Neural cell (in vitro differentiated cells): Measurements from ENCODE around the gene IPO11. TPM values are rescaled to one million over a fixed set of nuclear protein-coding genes. Genes with fewer than 3 reads are reported as not detected.

Experiments used
- H2AFZ ChIP-seq: fragments of 200-600, 300-800 bp; sonication (generic), shearing (Covaris generic); 2 replicates; pipeline ENCODE4 v1.6.0; 2014; ENCODE audit warnings: low read depth, mild to moderate bottlenecking, antibody characterized with exemption, low read length, moderate library complexity
- H3F3A ChIP-seq: fragments of 200-600 bp; shearing (Covaris generic); 2 replicates; pipeline ENCODE4 v1.6.1; 2016; ENCODE audit warnings: mild to moderate bottlenecking, moderate library complexity, mixed read lengths, antibody characterized with exemption, low read length; ENCODE audit not compliant: insufficient read depth, poor library complexity, severe bottlenecking
- H3K27ac ChIP-seq: fragments of 200-600, 300-800 bp; sonication (generic), shearing (Covaris generic); 2 replicates; pipeline ENCODE4 v1.5.1; 2014; ENCODE audit warnings: mild to moderate bottlenecking, low read length, moderate library complexity
- H3K27me3 ChIP-seq: fragments of 300-800, 200-600 bp; sonication (generic), shearing (Covaris generic); 2 replicates; pipeline ENCODE4 v1.6.0; 2014; ENCODE audit warnings: mild to moderate bottlenecking, low read depth, low read length, moderate library complexity; ENCODE audit not compliant: insufficient read depth
- H3K36me3 ChIP-seq: fragments of 300-800, 200-600 bp; sonication (generic), shearing (Covaris generic); 2 replicates; pipeline ENCODE4 v1.5.1; 2014; ENCODE audit warnings: mild to moderate bottlenecking, antibody characterized with exemption, low read length, moderate library complexity; ENCODE audit not compliant: insufficient read depth
- H3K4me2 ChIP-seq: fragments of 300-800, 200-600 bp; sonication (generic), shearing (Covaris generic); 2 replicates; pipeline ENCODE4 v1.6.0; 2014; ENCODE audit warnings: mild to moderate bottlenecking, low read length
- H3K4me3 ChIP-seq: fragments of 300-800, 200-600 bp; sonication (generic), shearing (Covaris generic); 2 replicates; pipeline ENCODE4 v1.5.1; 2014; ENCODE audit warnings: mild to moderate bottlenecking, low read length, moderate library complexity
- H3K79me2 ChIP-seq: fragments of 200-600 bp; shearing (Covaris generic); replicated peaks from 2 replicates; pipeline ENCODE4 v1.6.0; 2014; ENCODE audit warnings: mild to moderate bottlenecking, low read length, moderate library complexity; ENCODE audit not compliant: insufficient read depth
- H3K9ac ChIP-seq: fragments of 300-800, 200-600 bp; sonication (generic), shearing (Covaris generic); 2 replicates; pipeline ENCODE4 v1.6.1; 2016; ENCODE audit warnings: mild to moderate bottlenecking, low read length, mixed read lengths
- H3K9me2 ChIP-seq: fragments of 200-600 bp; shearing (Covaris generic); 2 replicates; pipeline ENCODE4 v1.6.1; 2016; ENCODE audit warnings: mild to moderate bottlenecking, low read length, mixed read lengths; ENCODE audit not compliant: insufficient read depth
- H3K9me3 ChIP-seq: fragments of 200-600, 300-800 bp; sonication (generic), shearing (Covaris generic); 2 replicates; pipeline ENCODE4 v1.6.1; 2016; ENCODE audit warnings: mild to moderate bottlenecking, mixed run types, low read length, moderate library complexity, mixed read lengths
- H4K20me1 ChIP-seq: fragments of 200-600 bp; shearing (Covaris generic); 2 replicates; pipeline ENCODE4 v1.6.1; 2016; ENCODE audit warnings: mild to moderate bottlenecking, mixed run types; ENCODE audit not compliant: insufficient read depth
- CTCF ChIP-seq: fragments of 450-650 bp; IDR thresholded peaks from 2 replicates; pipeline ENCODE4 v1.5.1; 2014; ENCODE audit warnings: antibody characterized with exemption, mild to moderate bottlenecking, moderate library complexity; ENCODE audit not compliant: poor library complexity, severe bottlenecking
- EP300 ChIP-seq: fragments of 450-650 bp; conservative IDR thresholded peaks from 2 replicates; pipeline ENCODE4 v1.6.1; 2014; ENCODE audit warnings: antibody characterized with exemption, mild to moderate bottlenecking, moderate library complexity; ENCODE audit not compliant: poor library complexity, severe bottlenecking
- EZH2 ChIP-seq: fragments of 200-600, 300-800 bp; shearing (Covaris generic), sonication (generic); IDR thresholded peaks from 2 replicates; pipeline ENCODE4 v1.6.1; 2014; ENCODE audit warnings: antibody characterized with exemption, low read length, borderline replicate concordance, mild to moderate bottlenecking; ENCODE audit not compliant: insufficient read depth, poor library complexity, severe bottlenecking
- MXI1 ChIP-seq: fragments of 450-650 bp; conservative IDR thresholded peaks from 2 replicates; pipeline ENCODE4 v1.6.1; 2014; ENCODE audit warnings: antibody characterized with exemption, mild to moderate bottlenecking; ENCODE audit not compliant: poor library complexity, severe bottlenecking
- POLR2AphosphoS5 ChIP-seq: IDR thresholded peaks from 2 replicates; pipeline ENCODE4 v1.6.1; 2012
- RAD21 ChIP-seq: fragments of 450-650 bp; conservative IDR thresholded peaks from 2 replicates; pipeline ENCODE4 v1.6.1; 2014; ENCODE audit warnings: antibody characterized with exemption, mild to moderate bottlenecking, moderate library complexity
- SMC3 ChIP-seq: fragments of 450-650 bp; conservative IDR thresholded peaks from 2 replicates; pipeline ENCODE4 v1.6.1; 2014; ENCODE audit warnings: antibody characterized with exemption, mild to moderate bottlenecking, moderate library complexity; ENCODE audit not compliant: poor library complexity
- TAF1 ChIP-seq: IDR thresholded peaks from 2 replicates; pipeline ENCODE4 v1.6.1; 2012; ENCODE audit warnings: low read depth
- polyA plus RNA-seq: library from polyadenylated mRNA; depleted of rRNA; stranded (reverse); fragments of >200 nt; gene quantifications from 2 replicates; pipeline ENCODE4 v1.2.3, GENCODE V29; 2014
- TF ChIP-seq, protein P1 (sequence below): IDR thresholded peaks from 2 replicates; pipeline ENCODE4 v1.6.1; 2012; ENCODE audit warnings: borderline replicate concordance

IPO11 gene
- polyA plus RNA-seq, 1 donor from 2014 or later: 12.5 TPM

DNA sequence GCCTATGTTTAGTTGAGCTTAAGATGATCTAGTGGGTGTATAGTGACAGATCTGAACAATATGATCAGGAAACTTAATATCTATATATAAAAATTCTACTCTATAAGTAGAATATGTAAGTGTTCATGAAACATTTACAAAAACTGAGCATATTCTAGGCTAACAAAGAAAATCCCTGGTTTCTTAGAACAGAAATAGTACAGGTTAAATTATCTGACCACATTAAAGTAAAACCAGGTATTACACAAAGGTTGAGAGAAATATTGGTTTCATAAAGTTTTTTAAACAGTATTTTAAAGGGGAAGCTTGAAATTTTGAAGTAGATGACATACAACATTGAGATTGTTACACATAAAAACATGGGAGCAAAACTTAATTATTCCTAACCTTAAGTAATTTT is 205.4 kb downstream of the IPO11 start:
- TF ChIP-seq TAF1 (no peak), RAD21 (no peak), CTCF (no peak), POLR2AphosphoS5 (no peak), EZH2 (no peak), MXI1 (no peak), SMC3 (no peak), EP300 (no peak)
- TF ChIP-seq, protein P1, sequence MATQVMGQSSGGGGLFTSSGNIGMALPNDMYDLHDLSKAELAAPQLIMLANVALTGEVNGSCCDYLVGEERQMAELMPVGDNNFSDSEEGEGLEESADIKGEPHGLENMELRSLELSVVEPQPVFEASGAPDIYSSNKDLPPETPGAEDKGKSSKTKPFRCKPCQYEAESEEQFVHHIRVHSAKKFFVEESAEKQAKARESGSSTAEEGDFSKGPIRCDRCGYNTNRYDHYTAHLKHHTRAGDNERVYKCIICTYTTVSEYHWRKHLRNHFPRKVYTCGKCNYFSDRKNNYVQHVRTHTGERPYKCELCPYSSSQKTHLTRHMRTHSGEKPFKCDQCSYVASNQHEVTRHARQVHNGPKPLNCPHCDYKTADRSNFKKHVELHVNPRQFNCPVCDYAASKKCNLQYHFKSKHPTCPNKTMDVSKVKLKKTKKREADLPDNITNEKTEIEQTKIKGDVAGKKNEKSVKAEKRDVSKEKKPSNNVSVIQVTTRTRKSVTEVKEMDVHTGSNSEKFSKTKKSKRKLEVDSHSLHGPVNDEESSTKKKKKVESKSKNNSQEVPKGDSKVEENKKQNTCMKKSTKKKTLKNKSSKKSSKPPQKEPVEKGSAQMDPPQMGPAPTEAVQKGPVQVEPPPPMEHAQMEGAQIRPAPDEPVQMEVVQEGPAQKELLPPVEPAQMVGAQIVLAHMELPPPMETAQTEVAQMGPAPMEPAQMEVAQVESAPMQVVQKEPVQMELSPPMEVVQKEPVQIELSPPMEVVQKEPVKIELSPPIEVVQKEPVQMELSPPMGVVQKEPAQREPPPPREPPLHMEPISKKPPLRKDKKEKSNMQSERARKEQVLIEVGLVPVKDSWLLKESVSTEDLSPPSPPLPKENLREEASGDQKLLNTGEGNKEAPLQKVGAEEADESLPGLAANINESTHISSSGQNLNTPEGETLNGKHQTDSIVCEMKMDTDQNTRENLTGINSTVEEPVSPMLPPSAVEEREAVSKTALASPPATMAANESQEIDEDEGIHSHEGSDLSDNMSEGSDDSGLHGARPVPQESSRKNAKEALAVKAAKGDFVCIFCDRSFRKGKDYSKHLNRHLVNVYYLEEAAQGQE: no peak

GRCh38 chr5:62620761-62621160 is 208.2 kb downstream of the IPO11 start:
- Histone ChIP-seq H3K36me3 (no peaks in the 10 kb centered on the region), H3K9me3 (no peaks in the 10 kb centered on the region), H3K4me3 (no peak overlapping the region), H3K4me2 (no peak overlapping the region), H3K27me3 (no peaks in the 10 kb centered on the region), H3K79me2 (no peaks in the 10 kb centered on the region), H2AFZ (no peak overlapping the region), H3K9me2 (no peaks in the 10 kb centered on the region), H3K9ac (no peak overlapping the region), H3F3A (no peaks in the 10 kb centered on the region), H3K27ac (no peak overlapping the region), H4K20me1 (no peaks in the 10 kb centered on the region)
- TF ChIP-seq MXI1: no peak
- TF ChIP-seq CTCF: no peak
- no peak for TF ChIP-seq SMC3
- TF ChIP-seq RAD21: no peak
- TF ChIP-seq TAF1: no peak
- no peak for TF ChIP-seq EZH2
- TF ChIP-seq, protein P1: no peak
- no peak for TF ChIP-seq EP300
- no peak for TF ChIP-seq POLR2AphosphoS5

More for the DNA sequence above, 205.4 kb downstream of the IPO11 start:
- H3K4me3 ChIP-seq: no peak overlapping the region
- H3K9ac ChIP-seq: no peak overlapping the region
- H3F3A ChIP-seq: no peaks in the 10 kb centered on the region
- H3K27me3 ChIP-seq: no peaks in the 10 kb centered on the region
- no peaks in the 10 kb centered on the region for H4K20me1 ChIP-seq
- H2AFZ ChIP-seq: no peak overlapping the region
- no peaks in the 10 kb centered on the region for H3K9me3 ChIP-seq
- no peak overlapping the region for H3K4me2 ChIP-seq
- no peaks in the 10 kb centered on the region for H3K79me2 ChIP-seq
- H3K36me3 ChIP-seq: no peaks in the 10 kb centered on the region
- no peak overlapping the region for H3K27ac ChIP-seq
- H3K9me2 ChIP-seq: no peaks in the 10 kb centered on the region
